Fibroblast of lung (primary cell): ENCODE measurements around the gene KMT2C.
"Not testable (repeated sequence)": the region's sequence is repeated elsewhere in the genome, so short reads cannot be mapped to it uniquely, and the experiment has no call there.

Experiments
- EZH2 ChIP-seq: IDR thresholded peaks from 2 replicates; pipeline ENCODE4 v1.5.1; 2012; ENCODE audit warnings: low read length, control low read depth, mild to moderate bottlenecking; ENCODE audit errors: missing control alignments
- TF ChIP-seq, protein P1 (sequence below), 2 donors: IDR thresholded peaks in 1 of 2; conservative IDR thresholded peaks in 1 of 2; 1 replicate in 1 of 2; 2 replicates in 1 of 2; pipeline ENCODE4 v1.5.1; 2011 to 2012; ENCODE audit warnings: low read length in 2 of 2, control low read depth in 1 of 2, inconsistent platforms in 1 of 2, low read depth in 1 of 2, mild to moderate bottlenecking in 1 of 2

DNA sequence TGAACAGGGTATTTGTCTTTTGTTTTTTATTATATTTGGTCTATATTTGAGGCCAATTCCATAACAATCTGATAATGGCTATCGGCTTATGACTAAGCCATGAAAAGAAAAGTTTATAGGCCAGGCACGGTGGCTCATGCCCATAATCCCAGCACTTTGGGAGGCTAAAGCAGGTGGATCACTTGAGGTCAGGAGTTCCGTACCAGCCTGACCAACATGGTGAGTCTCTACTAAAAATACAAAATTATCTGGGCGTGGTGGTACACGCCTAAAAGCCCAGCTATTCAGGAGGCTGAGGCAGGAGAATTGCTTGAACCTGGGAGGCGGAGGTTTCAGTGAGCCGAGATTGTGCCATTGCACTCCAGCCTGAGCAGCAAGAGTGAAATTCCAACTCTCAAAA, 227.0 kb downstream of the KMT2C start:
- TF ChIP-seq, protein P1, sequence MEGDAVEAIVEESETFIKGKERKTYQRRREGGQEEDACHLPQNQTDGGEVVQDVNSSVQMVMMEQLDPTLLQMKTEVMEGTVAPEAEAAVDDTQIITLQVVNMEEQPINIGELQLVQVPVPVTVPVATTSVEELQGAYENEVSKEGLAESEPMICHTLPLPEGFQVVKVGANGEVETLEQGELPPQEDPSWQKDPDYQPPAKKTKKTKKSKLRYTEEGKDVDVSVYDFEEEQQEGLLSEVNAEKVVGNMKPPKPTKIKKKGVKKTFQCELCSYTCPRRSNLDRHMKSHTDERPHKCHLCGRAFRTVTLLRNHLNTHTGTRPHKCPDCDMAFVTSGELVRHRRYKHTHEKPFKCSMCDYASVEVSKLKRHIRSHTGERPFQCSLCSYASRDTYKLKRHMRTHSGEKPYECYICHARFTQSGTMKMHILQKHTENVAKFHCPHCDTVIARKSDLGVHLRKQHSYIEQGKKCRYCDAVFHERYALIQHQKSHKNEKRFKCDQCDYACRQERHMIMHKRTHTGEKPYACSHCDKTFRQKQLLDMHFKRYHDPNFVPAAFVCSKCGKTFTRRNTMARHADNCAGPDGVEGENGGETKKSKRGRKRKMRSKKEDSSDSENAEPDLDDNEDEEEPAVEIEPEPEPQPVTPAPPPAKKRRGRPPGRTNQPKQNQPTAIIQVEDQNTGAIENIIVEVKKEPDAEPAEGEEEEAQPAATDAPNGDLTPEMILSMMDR (conservative IDR thresholded peaks at IDR 0.05 in 1 of 2, IDR thresholded peaks at IDR 0.05 in 1 of 2; ENCODE audit: low read depth in 1 of 2, low read length in 2 of 2) = not testable (repeated sequence)
- not testable (repeated sequence) for TF ChIP-seq EZH2
